Fibroblast of mammary gland (primary cell): Measurements from ENCODE around the gene NOP10.

Experiments used
- DNase-seq: peaks from one replicate; pipeline ENCODE4 v3.0.0-alpha.2; 2010; ENCODE audit warnings: low read depth
- H3K4me3 ChIP-seq: 2 replicates; pipeline ENCODE4 v1.5.1; 2011; ENCODE audit warnings: low read depth, mild to moderate bottlenecking, low read length, moderate library complexity; ENCODE audit not compliant: control insufficient read depth
- TF ChIP-seq, protein P1 (sequence below): conservative IDR thresholded peaks from 2 replicates; pipeline ENCODE4 v1.5.1; 2011; ENCODE audit warnings: low read depth, low read length, inconsistent platforms; ENCODE audit not compliant: control insufficient read depth, insufficient read depth

The NOP10 gene

DNA sequence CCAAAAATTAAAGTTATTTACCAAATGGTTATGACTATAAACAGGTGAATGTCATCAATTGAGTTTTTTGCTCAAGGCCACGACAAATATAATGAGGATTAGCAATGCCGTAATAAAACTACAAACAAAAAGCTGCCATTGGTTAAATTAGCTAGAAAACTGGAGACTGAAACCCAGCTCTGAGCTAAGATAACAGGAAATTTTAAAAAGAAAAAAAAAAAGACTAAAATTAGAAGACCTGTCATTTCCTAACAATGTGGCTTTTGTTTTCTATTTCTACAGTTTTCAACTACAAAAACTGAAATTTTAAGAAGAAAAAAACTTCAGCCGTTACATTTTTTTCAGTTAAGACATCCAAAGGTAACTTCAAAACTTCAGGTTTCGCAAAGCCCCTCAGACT, 15.0 kb downstream of the NOP10 start:
- TF ChIP-seq, protein P1, sequence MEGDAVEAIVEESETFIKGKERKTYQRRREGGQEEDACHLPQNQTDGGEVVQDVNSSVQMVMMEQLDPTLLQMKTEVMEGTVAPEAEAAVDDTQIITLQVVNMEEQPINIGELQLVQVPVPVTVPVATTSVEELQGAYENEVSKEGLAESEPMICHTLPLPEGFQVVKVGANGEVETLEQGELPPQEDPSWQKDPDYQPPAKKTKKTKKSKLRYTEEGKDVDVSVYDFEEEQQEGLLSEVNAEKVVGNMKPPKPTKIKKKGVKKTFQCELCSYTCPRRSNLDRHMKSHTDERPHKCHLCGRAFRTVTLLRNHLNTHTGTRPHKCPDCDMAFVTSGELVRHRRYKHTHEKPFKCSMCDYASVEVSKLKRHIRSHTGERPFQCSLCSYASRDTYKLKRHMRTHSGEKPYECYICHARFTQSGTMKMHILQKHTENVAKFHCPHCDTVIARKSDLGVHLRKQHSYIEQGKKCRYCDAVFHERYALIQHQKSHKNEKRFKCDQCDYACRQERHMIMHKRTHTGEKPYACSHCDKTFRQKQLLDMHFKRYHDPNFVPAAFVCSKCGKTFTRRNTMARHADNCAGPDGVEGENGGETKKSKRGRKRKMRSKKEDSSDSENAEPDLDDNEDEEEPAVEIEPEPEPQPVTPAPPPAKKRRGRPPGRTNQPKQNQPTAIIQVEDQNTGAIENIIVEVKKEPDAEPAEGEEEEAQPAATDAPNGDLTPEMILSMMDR: no peak
- H3K4me3 ChIP-seq: no peak overlapping the region
- DNase-seq: no peak

DNA sequence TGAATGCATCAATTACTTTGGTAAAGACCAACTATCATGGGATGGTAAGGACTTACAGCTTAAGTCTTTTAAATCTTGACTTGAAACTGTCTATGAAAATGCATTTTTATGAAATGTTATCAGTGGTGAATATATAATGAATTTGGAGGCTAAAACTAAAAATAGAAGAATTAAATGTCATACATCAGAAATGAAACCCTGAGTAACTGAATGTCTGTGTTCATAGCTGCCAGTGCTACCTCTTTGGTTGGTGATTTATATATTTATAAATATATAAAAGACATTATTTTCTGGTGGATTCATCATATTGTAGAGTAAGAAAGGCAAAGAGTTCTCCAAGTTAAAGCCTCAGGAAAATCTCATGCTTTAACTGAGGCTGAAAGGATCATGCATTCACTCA, 17.6 kb downstream of the NOP10 start:
- no peak overlapping the region for H3K4me3 ChIP-seq
- TF ChIP-seq, protein P1: no peak
- DNase-seq: no peak

DNA sequence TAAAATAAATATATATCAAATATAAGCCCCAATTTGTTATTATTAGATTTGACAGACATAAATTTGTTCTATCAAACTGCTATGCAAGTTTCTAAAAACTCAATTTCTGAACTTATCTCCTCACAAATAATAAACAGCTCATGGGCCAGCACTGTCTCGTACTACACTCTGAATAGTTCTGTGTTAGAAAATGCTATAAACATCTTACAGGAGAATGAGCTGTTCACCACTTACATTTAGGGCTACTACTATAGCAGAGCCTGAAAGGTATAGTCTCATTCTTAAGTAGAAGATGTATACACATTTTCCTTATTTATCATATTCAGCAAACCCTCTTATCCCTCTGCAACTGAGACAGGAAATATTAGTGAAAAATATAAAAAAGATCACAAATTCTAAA, 18.0 kb downstream of the NOP10 start:
- DNase-seq: no peak
- H3K4me3 ChIP-seq: no peak overlapping the region
- TF ChIP-seq, protein P1: no peak

DNA sequence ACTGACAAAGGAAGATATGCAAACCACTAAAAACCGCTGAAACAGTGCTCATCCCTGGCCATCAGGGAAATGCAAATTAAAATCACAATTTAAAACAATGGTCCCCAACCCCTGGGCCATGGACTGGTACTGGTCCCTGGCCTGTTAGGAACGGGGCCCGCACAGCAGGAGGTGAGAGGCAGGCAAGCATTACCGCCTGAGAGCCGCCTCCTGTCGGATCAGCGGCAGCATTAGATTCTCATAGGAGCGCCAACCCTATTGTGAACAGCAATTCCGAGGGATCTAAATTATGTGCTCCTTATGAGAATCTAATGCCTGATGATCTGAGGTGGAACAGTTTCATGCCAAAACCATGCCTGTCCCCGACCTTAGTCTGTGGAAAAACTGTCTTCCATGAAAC, 19.7 kb downstream of the NOP10 start:
- TF ChIP-seq, protein P1: no peak
- DNase-seq: no peak
- H3K4me3 ChIP-seq: no peak overlapping the region

DNA sequence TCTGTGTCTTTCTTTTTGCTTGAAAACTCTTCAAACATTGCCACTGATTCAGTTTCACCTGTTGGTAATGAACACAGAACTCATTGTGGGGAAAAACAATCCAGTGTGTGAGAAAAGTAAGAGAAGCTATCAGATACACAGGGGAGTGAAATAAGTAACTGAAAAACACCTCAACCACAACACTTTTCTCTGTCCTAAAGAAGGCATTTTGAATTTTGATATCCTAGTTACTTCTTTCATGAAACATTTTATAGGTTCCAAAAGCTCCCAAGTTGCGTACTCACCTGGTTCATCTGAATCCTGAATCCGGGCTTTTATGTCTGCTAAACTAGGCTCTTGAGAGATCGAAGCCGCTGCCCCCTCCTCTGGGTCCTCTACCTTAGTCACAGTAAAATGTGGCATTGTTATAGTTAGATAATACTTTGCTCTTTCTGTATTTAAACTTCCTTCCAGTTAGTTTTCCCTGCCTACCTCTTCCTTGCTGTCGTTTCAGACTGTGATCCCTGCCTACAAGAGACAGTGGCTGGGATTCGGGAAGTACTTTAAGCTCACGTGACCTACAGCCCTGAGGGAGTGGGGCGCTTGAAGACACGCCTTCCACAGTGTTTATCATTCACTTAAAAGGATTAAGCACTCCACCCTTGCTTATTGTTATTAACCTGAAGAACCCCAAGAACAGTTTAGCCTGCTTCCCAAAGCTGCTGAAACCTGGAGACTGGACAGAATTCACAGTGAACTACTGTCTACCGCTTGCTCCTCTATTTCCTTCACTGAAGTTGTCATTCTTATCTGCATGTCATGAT, 24.5 kb downstream of the NOP10 start:
- TF ChIP-seq, protein P1: no peak
- H3K4me3 ChIP-seq: peak overlapping the region; percentile 75
- peak; percentile 79 for DNase-seq

DNA sequence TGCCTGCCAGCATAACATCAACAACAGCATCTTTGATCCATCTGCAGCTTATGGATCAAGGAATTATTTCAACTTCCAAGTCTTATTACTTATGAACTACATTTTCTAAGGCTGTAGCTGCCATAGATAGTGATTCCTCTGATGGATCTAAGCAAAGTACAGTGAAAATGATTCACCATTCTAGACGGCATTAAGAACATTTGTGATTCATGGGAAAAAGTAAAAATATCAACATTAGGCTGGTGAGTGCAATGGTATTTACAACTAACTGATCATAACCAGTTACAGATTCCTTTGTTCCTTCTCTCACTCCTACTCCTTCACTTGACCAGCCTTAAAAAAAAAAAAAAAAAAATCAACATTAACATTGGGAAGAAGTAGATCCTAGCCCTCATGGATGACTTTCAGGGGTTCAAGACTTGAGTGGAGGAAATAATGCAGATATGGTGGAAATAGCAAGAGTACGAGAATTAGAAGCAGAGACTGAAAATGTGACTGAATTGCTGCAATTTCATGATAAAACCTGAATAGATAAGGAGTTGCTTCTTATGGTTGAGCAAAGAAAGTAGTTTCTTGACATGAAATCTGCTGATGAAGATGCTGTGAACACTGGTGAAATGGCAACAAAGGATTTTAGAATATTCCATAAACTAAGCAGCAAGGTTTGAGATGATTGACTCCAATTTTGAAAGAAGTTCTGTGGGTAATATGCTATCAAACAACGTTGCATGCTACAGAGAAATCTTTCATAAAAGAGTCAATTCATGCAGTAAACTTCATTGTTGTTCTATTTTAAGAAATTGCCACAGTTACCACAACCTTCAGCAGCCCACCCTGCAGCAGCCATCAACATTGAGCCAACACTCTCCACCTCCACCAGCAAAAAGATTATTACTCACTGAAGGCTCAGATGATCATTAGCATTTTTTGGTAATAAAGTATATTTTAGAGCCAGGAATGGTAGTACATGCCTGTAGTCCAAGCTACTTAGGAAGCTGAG, 28.1 kb downstream of the NOP10 start:
- peak; percentile 33 for DNase-seq
- TF ChIP-seq, protein P1: no peak
- H3K4me3 ChIP-seq: no peak overlapping the region
